ENCODE data around the gene ABLIM3. TPM values are rescaled to one million over a fixed set of nuclear protein-coding genes. Genes with fewer than 3 reads are reported as not detected.

ABLIM3 gene
- total and polyA plus RNA-seq, 4 donors, result 8.0 to 54.2 (median 33.6) TPM

DNA sequence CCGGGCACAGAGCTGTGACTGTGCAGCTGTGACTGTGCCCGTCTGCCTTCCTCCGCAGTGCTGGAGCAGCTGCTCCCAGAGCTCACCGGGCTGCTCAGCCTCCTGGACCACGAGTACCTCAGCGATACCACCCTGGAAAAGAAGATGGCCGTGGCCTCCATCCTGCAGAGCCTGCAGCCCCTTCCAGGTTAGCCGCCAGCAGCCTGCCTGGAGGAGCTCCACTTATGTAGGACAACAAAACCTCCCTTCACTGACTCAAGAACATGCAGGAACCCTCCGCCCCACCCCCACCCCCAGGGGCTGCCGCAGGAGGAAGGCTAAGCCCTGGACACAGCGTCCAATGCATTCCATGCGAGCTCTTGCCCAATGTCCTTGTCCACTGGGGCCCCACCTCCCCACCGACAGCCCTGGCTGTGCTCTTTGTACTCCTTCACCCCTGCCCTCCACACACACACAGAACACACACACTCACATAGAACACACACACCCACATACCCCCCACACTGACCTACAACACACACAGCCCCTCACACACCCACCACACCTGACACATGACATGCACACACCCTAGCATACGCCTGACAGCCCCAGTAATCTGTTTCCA is 158.3 kb downstream of the ABLIM3 start:
- WGBS, 2 donors, result 22 to 48% methylated on average over 14 of the region's 14 CpGs
- H3K27ac ChIP-seq (ENCODE audit: low read depth in 1 of 2, low read length in 1 of 2), result peak overlapping the region; percentile 70 to 88
- no peak for DNase-seq

DNA sequence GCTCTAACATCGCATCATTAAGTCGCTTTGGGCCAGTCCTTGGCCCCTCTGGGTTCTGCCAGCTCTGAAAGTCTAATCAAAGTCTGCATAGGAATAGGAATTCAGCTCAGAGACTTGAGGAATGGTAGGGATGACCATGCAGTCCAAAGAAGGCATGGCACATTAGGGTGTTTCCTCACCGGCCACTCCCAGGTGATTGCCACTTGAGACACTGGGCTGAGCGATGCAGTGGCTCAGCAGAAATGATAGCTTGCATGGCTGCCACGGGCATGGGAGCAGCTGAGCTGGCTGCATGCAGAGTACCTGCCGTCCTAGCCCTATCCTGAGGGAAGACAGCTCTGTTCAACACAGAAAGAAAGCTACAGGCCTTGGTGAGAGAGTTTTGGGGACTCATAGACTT is 159.1 kb downstream of the ABLIM3 start:
- H3K36me3 ChIP-seq (ENCODE audit: control insufficient read depth in 4 of 4, insufficient read depth in 4 of 4, low read length in 4 of 4), result peaks cover 0 to under 1% (median 0%) of the 10 kb centered on the region in 4 donors
- no peak overlapping the region for H3K9ac ChIP-seq (ENCODE audit: insufficient read depth in 1 of 2, low read length in 2 of 2)
- no peaks in the 10 kb centered on the region for H3K9me3 ChIP-seq (ENCODE audit: control insufficient read depth in 4 of 4, insufficient read depth in 3 of 4, low read length in 3 of 4)
- no peaks in the 10 kb centered on the region for H3K27me3 ChIP-seq (ENCODE audit: control insufficient read depth in 3 of 3, insufficient read depth in 3 of 3, low read length in 2 of 3)
- TF ChIP-seq, protein P1, sequence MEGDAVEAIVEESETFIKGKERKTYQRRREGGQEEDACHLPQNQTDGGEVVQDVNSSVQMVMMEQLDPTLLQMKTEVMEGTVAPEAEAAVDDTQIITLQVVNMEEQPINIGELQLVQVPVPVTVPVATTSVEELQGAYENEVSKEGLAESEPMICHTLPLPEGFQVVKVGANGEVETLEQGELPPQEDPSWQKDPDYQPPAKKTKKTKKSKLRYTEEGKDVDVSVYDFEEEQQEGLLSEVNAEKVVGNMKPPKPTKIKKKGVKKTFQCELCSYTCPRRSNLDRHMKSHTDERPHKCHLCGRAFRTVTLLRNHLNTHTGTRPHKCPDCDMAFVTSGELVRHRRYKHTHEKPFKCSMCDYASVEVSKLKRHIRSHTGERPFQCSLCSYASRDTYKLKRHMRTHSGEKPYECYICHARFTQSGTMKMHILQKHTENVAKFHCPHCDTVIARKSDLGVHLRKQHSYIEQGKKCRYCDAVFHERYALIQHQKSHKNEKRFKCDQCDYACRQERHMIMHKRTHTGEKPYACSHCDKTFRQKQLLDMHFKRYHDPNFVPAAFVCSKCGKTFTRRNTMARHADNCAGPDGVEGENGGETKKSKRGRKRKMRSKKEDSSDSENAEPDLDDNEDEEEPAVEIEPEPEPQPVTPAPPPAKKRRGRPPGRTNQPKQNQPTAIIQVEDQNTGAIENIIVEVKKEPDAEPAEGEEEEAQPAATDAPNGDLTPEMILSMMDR (IDR thresholded peaks at IDR 0.05; ENCODE audit: control extremely low read depth, extremely low read depth), result no peak
- peaks cover 0 to 29% (median 24%) of the 10 kb centered on the region in 5 donors for H3K4me1 ChIP-seq (ENCODE audit: control insufficient read depth in 5 of 5, insufficient read depth in 5 of 5, low read length in 5 of 5)
- WGBS, 2 donors, result 85 to 95% methylated on average over 6 of the region's 6 CpGs
- ATAC-seq (ENCODE audit: insufficient read depth, low FRiP score) (no peak), DNase-seq (no peak)
- H3K27ac ChIP-seq (ENCODE audit: low read depth in 1 of 2, low read length in 1 of 2), result peak overlapping the region; percentile 41 to 70
- H3K4me3 ChIP-seq, result no peak overlapping the region

More for the DNA sequence above, 158.3 kb downstream of the ABLIM3 start:
- H3K9me3 ChIP-seq (ENCODE audit: control insufficient read depth in 4 of 4, insufficient read depth in 3 of 4, low read length in 3 of 4), result no peaks in the 10 kb centered on the region
- H3K9ac ChIP-seq (ENCODE audit: insufficient read depth in 1 of 2, low read length in 2 of 2), result no peak overlapping the region
- peaks cover 0 to 34% (median 27%) of the 10 kb centered on the region in 5 donors for H3K4me1 ChIP-seq (ENCODE audit: control insufficient read depth in 5 of 5, insufficient read depth in 5 of 5, low read length in 5 of 5)
- no peaks in the 10 kb centered on the region for H3K36me3 ChIP-seq (ENCODE audit: control insufficient read depth in 4 of 4, insufficient read depth in 4 of 4, low read length in 4 of 4)
- H3K4me3 ChIP-seq, result no peak overlapping the region
- no peak for ATAC-seq (ENCODE audit: insufficient read depth, low FRiP score)
- no peaks in the 10 kb centered on the region for H3K27me3 ChIP-seq (ENCODE audit: control insufficient read depth in 3 of 3, insufficient read depth in 3 of 3, low read length in 2 of 3)
- TF ChIP-seq, protein P1 (IDR thresholded peaks at IDR 0.05; ENCODE audit: control extremely low read depth, extremely low read depth), result no peak

DNA sequence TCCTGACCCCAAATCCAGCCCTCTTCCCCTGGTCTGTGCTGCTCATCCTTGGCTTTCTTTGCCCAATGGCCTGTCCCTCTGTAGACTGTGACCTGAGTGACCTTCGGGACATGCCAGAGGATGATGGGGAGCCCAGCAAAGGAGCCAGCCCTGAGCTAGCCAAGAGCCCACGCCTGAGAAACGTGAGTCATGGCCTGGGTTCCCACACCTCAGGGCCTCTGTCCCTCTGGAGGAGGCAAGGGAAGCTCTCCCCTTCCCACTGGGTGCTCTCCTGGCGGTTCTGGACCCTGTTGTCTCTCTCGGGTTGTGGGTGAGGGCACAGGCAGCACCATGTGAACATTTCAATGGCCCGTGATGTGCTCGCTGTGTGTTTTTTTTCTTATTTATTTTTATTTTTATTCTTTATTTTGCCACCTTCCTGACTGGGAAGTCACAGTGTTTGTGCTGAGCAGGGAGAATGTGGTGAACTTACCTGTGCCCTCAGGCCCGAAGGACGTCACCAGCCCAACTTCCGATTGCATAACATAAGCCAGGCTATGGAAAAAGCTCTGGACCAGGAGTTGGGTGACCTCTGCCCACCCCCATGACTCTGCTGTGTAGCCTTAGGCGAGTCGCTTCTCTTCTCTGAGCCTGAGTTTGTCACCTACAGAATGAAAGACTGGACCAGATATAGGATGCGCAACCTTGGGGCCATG is 159.9 kb downstream of the ABLIM3 start:
- Histone ChIP-seq H3K9me3 (ENCODE audit: control insufficient read depth in 4 of 4, insufficient read depth in 3 of 4, low read length in 3 of 4) (no peaks in the 10 kb centered on the region), H3K4me3 (no peak overlapping the region), H3K9ac (ENCODE audit: insufficient read depth in 1 of 2, low read length in 2 of 2) (no peak overlapping the region), H3K27ac (ENCODE audit: low read depth in 1 of 2, low read length in 1 of 2) (peak overlapping the region; percentile 39 to 70), H3K27me3 (ENCODE audit: control insufficient read depth in 3 of 3, insufficient read depth in 3 of 3, low read length in 2 of 3) (no peaks in the 10 kb centered on the region), H3K36me3 (ENCODE audit: control insufficient read depth in 4 of 4, insufficient read depth in 4 of 4, low read length in 4 of 4) (peaks cover 0 to 3% (median 0%) of the 10 kb centered on the region in 4 donors), H3K4me1 (ENCODE audit: control insufficient read depth in 5 of 5, insufficient read depth in 5 of 5, low read length in 5 of 5) (peaks cover 0 to 24% (median 21%) of the 10 kb centered on the region in 5 donors)
- ATAC-seq (ENCODE audit: insufficient read depth, low FRiP score) (no peak), DNase-seq (no peak)
- WGBS, 2 donors, result 91 to 96% methylated on average over 13 of the region's 13 CpGs
- TF ChIP-seq, protein P1 (IDR thresholded peaks at IDR 0.05; ENCODE audit: control extremely low read depth, extremely low read depth), result no peak
